Activated gamma-delta T cell treated with anti-CD3 and anti-CD28 coated beads, Interleukin-2, amount 50 U/mL, for 16 hours (primary cell): Measurements from ENCODE around the gene RAB15.

Experiments
- DNase-seq: peaks from one replicate; pipeline ENCODE4 v3.0.0-alpha.2; 2020; ENCODE audit warnings: low read depth

RAB15 gene

GRCh38 chr14:64954491-64955240, 17.5 kb downstream of the RAB15 start:
- DNase-seq = no peak

- no peak for DNase-seq
Observed at GRCh38 chr14:64953661-64954060, 18.5 kb downstream of the RAB15 start.

GRCh38 chr14:64953310-64953654, 18.9 kb downstream of the RAB15 start:
- DNase-seq = no peak

GRCh38 chr14:64952598-64953309, 19.4 kb downstream of the RAB15 start:
- DNase-seq = no peak

GRCh38 chr14:64951724-64952123, 20.4 kb downstream of the RAB15 start:
- no peak for DNase-seq

- no peak for DNase-seq
Observed at GRCh38 chr14:64951291-64951690, 20.8 kb downstream of the RAB15 start.

GRCh38 chr14:64950889-64951288, 21.2 kb downstream of the RAB15 start:
- no peak for DNase-seq

GRCh38 chr14:64948612-64949210, 23.4 kb downstream of the RAB15 start:
- no peak for DNase-seq

GRCh38 chr14:64947710-64948611, 24.2 kb downstream of the RAB15 start:
- no peak for DNase-seq

- DNase-seq = no peak
Observed at GRCh38 chr14:64946310-64947045, 25.7 kb downstream of the RAB15 start.

- no peak for DNase-seq
Observed at GRCh38 chr14:64945431-64946178, 26.5 kb downstream of the RAB15 start.

GRCh38 chr14:64944861-64945260, 27.3 kb downstream of the RAB15 start:
- no peak for DNase-seq

- DNase-seq = no peak
Observed at GRCh38 chr14:64944041-64944440, 28.1 kb downstream of the RAB15 start.

- DNase-seq = no peak
Observed at GRCh38 chr14:64943556-64943955, 28.6 kb downstream of the RAB15 start.

- no peak for DNase-seq
Observed at GRCh38 chr14:64942531-64943111, 29.5 kb downstream of the RAB15 start, which contains the start of gene GPX2. GPX2 (minus strand) TSS chr14:64942745; CDS start chr14:64942726, 19 bp downstream.

- no peak for DNase-seq
Observed at GRCh38 chr14:64940336-64940910, 31.7 kb downstream of the RAB15 start.

- no peak for DNase-seq
Observed at GRCh38 chr14:64939817-64940190, 32.3 kb downstream of the RAB15 start.

GRCh38 chr14:64938972-64939816, 32.9 kb downstream of the RAB15 start:
- no peak for DNase-seq

GRCh38 chr14:64937821-64938193, 34.3 kb downstream of the RAB15 start:
- DNase-seq = no peak
